ENCODE results near the gene APH1A.
"Not testable (repeated sequence)": the region's sequence is repeated elsewhere in the genome, so short reads cannot be mapped to it uniquely, and the experiment has no call there.

The APH1A gene

DNA sequence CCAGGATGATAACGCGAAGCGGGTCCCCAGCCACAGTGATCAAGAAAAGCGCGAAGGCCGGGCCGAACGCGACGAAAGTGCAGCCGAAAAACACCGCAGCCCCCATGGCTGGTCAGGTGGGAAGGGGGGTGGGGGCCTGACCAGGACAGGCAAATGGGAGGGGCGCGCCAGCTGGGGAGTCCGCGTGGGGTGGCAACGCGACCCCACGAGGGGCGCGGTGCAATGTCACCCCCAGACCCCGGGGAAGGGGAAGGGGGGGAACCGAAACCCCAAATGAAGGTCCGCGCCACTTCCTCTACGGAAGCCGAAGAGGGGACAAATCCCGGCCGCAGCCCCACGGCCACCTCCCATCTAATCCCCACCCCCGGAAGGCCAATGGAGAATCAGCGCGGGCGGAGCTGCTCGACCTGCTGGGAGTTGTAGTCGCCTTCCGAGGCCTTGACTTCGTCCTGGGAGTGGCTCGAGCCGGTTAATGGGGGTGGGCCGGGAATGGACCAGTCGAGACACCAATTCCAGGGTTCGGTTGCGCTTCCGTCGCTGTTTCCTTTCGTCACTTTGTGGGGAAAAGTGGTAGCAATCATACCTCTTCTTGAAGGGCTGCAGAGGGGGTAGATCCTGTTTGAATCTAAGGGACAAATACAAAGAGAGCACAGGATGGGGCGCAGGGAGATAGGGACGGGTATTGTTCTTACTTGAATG is at the start of gene APH1A:
APH1A (minus strand) TSS at position 312 of the 699 bp plus-strand sequence; CDS start at position 106, 206 bp downstream.
- DNase-seq (ENCODE audit: low read depth in 2 of 2): peak; percentile 89 to 90

DNA sequence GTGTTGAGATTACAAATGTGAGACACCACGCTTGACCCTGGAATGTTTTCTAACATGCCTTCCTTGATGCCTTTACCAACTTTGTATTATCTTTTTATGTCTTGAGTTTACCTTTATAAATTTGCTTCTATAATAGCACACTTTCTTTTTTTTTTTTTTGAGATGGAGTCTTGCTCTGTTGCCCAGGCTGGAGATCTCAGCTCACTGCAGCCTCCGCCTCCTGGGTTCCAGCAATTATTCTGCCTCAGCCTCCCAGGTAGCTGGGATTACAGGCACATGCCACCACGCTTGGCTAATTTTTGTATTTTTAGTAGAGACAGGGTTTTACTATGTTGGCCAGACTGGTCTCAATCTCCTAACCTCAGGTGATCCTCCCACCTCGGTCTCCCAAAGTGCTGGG is 45.9 kb upstream of the APH1A start:
- not testable (repeated sequence) for DNase-seq (ENCODE audit: low read depth in 2 of 2)

DNA sequence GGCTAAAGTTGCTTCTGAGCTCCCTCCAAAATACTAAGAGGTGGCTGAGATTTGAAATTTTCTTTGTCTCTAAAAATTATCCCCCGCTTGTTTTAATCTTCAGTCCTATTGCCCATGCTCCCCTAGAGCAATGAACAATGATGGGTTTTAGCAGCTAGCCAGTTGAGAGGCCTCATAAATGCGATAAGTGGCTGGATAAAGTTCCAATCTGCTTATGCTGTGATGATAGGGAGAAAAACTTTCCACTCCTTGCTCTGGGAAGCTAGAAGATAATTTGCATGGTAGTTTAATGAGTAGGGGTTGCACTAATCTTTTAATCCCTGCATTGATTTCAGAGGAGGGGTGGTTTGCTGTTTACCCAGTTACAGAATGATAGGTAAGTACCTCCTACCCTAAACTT is 42.9 kb upstream of the APH1A start:
- no peak for DNase-seq (ENCODE audit: low read depth in 2 of 2)

DNA sequence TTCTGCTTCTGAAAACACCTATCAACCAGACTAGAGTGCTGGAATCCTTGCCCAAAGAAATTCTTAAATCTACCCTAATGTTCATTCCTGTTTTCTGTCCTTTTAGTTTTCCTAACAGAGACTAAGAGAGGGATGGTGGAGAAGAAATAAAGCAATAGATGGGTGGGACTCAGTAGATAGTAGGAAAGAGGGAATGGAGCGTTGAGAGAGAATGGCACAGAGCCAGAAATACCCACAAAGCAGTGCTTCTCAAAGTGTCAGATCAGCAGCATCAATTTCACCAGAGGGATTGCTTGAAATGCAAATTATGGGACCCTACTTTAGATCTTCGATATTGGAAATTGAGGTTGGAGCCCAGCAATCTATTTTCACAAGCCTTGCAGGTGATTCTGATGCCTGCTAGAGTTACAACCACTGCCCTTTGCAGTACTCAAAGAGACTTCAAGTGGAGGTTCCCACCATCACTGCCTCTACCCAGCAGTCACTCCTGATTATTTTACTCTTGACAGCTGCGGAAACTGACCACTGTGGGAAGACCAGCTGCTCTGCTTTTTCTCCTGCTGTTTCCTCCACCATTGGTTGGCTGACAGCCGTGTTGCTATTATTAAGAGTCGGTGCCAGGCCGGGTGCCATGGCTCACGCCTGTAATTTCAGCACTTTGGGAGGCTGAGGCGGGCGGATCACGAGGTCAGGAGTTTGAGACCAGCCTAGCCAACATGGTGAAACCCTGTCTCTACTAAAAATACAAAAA is 41.1 kb upstream of the APH1A start:
- no peak for DNase-seq (ENCODE audit: low read depth in 2 of 2)

DNA sequence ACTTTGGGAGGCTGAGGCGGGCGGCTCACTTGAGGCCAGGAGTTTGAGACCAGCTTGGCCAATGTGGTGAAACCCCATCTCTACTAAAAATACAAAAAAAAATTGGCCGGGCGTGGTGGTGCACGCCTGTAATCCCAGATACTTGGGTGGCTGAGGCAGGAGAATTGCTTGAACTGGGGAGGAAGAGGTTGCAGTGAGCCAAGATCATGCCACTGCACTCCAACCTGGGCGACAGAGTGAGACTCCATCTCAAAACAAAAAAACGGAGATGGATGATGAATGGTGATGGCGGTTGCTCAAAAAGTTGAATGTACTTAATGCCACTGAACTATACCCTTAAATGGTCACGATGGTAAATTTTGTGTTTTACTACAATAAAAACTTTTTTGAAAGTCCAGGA is 39.8 kb upstream of the APH1A start:
- not testable (repeated sequence) for DNase-seq (ENCODE audit: low read depth in 2 of 2)

DNA sequence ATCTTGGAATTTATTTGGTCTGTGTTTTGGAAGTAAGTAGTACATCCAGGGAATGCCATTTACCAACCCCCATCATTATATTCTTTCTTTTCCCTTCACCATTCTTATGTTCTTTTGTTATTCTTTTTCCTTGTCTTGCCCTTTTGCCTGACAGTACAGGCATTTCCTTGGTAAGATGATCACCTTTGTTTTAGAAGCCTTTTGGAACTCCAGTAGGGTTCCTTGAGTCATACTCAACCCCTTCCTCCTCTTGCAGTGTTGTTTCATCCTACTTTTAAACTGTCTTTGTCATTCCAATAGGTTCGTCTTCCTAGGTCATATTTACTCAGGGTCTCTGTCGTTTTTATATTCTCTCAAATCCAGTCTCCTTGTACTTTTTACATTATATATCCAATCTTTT is 34.1 kb upstream of the APH1A start:
- DNase-seq (ENCODE audit: low read depth in 2 of 2): no peak

DNA sequence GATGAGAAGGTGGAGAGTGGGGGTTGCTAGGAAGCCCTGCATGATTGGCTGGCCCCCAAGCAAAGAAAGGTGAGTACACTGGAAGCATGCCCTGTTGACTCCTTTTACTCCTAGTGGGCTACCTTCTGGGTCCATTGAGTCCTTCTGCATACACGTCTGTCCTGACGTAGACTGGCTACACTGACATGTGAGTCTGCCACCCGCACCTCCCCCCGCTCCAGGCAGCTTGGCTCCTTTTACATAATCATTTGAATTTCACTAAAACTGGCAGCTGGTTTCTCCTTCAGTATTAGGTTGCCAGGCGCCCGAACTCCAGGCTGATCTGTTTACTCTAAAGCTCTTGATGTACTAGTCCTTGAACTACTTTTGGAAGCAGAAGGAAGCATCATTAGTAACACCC is 33.5 kb upstream of the APH1A start:
- DNase-seq (ENCODE audit: low read depth in 2 of 2): no peak

DNA sequence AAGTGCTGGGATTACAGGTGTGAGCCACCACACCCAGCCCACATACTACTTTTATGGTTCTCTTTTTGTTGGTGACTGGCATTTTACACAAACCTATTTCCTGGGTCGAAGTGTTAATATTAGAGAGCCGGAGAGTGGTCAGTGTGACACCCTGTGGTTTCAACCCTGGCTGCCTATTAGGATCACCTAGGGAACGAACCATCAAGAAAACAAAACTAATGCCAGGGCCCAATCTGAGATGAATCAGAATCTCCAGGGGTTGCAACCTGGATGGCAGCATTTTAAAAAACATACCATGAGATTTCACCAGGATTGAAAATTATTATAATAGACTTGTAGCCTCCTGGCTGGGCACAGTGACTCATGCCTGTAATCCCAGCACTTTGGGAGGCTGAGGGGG is 30.9 kb upstream of the APH1A start:
- DNase-seq (ENCODE audit: low read depth in 2 of 2): no peak

DNA sequence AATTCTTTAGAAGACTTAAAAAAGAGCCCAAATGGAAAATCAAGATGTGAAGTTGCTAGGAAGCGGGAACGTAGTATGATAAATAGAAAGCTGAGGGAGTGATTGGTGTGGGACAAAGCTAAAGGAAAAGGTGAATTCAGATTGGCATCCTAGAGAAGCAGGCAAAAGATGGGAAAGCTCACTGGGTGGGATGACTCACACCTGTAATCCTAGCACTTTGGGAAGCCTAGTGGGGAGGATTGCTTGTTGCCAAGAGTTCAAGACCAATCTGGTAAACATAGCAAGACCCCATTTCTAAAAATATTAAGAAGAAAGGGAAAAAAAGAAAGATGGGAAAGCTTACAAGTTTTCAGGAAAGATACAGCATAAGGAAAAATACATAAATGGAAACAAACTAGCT is 26.7 kb upstream of the APH1A start:
- DNase-seq (ENCODE audit: low read depth in 2 of 2): no peak

DNA sequence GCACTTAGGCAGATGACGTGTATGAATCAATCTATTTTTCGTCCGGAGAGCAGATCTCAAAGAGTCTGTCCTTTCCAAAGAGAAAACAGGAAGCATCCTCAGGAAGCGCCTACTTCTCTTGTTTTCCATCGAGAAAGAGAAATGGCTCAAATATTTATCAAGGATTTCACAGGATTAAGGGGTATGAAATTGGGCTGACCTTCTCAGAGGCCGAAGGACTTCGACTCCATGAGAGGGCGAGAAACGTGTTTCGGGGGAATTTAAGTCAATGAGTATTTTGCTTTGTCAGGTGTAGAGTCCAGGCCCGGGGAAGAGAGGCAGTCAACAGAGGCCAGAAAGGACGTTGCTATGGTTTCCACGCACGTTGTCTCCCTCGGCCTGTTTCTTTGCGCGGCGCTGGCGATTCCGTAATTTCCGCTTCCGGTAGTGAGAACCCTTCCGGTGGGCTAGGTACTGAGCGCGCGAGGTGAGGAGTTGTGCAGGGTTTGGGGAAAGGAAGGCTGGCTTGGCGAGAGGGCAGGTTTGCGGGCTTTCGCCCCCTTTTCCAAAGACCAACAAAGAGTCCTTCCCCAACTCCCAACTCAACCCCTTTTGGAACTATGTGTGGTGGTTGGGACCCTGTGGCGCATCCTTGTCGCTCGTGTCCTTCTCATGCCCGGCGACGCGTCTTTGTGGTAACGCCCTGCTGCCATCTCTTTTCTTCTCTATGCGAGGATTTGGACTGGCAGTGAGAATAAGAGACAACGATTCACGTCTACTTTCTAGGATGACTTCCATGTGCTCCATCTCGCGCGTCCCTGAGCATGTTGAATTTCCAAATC is 24.8 kb upstream of the APH1A start, which contains the start of gene MRPS21:
MRPS21 (plus strand) TSS at position 429 of the 821 bp plus-strand sequence. CDS start 506 bp downstream, outside the sequence.
- peak; percentile 78 to 80 for DNase-seq (ENCODE audit: low read depth in 2 of 2)

DNA sequence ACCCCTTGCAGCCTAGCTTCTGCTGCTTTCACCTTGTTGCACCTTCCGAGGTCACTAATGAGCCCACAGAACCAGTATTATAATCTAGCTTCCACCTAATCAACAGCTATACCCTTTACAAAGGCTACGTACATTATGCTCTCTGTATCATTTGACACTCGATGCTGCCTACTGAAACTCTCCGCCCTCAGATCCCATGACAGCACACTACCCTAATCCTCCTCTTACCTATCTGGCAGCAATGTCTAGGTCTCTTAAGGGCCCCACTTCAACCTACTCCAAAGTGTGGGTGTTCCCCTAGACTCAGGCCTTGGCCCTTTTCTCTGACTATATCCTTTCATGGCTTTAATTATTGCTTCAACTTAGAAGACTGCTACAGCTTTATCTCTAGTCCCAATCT is 20.0 kb upstream of the APH1A start:
- DNase-seq (ENCODE audit: low read depth in 2 of 2): no peak

DNA sequence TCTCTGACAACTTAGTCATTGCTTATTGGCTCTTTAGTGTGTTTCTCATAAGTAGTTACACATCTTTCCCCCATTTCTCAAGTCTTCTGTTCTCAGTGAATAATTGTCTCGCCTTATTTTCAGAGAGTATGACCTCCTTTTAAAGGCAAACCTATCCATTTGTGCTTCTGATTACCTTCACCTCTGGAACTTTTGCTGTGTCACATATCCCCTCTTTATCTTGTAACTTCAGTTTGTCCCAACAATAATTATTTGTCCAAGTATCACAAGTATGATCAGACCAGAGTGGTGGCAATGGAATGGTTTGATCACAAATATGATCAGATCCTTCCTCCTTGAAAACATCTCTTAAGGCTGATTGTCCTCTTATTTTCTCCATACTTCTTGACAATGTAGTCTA is 19.6 kb upstream of the APH1A start:
- DNase-seq (ENCODE audit: low read depth in 2 of 2): no peak

DNA sequence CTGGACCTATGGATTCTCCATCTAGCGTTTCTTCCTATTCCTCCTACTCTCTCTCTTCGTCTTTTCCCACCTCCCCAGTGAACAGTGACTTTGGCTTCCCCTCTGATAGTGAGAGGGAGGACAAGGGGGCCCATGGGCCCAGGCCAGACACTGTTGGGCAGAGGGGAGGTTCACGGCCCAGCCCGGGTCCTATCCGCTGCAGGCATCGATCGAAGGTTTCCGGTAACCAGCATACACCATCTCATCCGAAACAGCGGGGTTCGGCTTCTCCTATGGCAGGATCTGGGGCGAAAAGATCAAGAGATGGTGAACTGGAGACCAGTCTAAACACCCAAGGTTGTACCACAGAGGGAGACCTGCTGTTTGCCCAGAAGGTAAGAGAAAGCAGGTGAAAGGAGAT is 14.4 kb upstream of the APH1A start:
- DNase-seq (ENCODE audit: low read depth in 2 of 2): no peak

DNA sequence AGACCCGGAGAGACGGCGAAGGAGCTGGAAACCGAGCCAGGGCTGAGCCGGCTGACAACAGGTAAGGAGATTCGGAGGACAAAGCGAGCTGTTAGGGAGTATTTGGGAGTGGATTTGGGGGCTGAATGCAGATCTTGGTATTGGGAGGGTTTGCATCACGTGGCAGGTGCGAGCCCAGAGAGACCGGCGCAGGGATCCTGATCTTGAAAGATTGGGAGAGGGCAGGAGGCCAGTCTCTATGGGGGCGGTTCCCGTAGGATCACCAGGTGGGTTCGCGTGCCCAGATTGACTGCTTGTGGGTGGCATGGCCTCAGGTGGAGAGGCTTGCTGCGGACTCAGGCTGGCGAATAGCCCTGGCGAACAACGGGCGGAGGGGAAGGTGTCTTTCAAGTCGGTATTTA is 13.7 kb upstream of the APH1A start:
- peak in 1 of 2 donors; percentile 3 for DNase-seq (ENCODE audit: low read depth in 2 of 2)

DNA sequence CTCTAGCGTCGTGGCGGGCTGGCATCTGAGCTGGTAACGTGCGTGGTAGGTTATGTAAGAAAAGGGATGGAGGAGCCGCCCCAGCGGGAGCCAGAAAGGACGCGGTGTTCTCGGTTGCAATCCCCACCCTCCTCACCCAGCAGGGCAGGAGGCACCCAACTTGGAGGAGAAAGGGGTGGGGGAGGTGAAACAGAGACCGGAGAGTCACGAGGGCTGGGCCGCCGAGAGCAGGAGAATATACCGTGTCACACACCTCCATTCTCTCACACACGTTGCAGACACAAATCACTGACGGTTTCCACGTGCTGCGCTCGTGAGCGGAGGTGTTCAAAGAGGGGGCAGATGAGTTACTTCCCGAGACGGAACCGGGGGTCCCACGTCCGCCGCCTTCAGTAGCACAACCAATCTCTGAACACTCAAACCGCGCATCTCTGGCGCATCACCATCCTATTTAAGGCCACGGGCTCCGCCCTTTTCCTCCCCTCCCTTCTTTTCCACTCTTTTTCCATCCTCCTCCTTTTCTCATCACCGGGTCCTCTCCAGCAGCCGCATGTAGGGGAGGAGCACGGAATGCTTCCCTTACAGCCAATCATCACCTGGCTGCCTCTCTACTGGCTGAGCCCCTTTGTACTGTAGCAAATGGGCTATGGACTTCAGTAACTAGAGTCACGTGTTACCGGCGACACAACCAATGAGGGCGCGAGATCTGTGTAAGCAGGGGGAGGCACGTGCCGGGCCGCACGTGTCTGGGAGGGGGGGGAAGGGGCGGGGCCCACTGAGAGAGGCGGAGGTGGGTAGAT is 13.1 kb upstream of the APH1A start, which contains the start of gene CIART:
CIART (plus strand) TSS at position 797 of the 800 bp plus-strand sequence. CDS start 714 bp downstream, outside the sequence.
- peak; percentile 77 to 87 for DNase-seq (ENCODE audit: low read depth in 2 of 2)

DNA sequence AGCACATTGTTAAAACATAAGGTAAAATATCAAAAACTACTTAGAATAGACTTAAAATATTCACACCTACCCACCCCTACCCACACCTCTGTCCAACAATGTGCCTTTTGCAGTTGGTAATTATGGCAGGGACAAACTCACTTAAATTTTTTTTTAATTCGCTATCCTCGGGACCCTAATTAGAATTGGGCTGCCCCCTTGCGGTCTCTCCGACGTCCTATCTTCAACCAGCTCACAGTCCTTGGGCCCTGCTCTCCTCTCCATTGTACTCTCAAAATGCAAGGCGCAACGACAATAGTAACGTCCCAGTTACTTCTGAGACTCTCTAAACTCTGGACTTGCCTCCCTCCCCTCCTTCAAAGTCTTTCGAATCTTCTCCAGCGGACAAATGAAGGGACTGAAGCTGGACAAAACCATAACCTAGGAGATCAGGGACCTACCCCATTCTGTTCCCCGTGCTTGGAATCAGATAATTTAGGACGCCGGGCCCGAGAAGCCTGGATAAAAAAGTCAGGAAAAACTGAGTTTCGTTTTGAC is 12.5 kb upstream of the APH1A start:
- peak; percentile 37 to 48 for DNase-seq (ENCODE audit: low read depth in 2 of 2)

DNA sequence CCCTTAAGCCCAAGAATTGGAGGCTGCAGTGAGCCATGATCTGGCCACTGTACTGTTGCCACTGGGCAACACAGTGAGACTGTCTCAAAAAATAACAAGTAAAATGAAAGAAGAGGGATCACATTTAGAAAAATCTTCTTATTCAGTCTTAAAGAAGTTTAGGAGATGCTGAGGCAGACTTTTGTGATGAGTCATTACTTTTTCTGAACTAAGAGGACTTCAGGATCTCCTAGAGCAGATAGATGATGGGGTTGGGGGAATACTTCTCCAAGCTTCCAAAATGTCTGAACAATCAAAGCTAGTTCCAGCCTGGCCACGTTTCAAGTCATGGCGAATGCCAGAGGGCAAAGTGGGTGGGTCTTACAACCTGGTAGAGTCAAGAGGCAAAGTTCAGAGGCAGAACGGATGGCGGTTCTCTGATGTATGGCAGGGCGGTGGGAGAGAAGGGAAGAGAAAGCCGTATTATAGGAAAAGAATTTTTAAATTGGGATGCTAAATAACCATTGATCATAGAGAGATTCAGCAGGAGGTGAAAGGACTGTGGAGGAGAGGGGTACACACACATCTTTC is 11.4 kb upstream of the APH1A start:
- DNase-seq (ENCODE audit: low read depth in 2 of 2): no peak

DNA sequence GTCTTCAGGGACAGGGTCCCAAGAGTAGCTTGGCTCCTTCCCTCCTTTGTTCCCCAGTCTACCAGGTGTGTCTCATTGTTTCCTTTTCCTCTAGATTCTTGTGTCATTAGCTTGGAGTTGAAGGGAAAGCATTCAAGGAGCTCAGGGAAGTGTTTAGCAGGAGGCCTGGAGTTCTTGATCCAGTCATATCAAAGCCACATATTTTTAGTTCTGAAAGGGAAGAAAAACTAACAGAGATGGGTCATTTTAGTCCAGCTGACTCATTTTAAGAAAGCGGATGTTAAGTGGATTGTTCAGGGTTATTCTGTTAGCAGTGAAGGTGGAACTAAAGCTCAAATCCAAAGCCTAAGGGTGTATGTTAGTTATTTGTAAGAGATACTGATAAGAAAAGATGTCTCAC is 4.5 kb upstream of the APH1A start:
- no peak for DNase-seq (ENCODE audit: low read depth in 2 of 2)

DNA sequence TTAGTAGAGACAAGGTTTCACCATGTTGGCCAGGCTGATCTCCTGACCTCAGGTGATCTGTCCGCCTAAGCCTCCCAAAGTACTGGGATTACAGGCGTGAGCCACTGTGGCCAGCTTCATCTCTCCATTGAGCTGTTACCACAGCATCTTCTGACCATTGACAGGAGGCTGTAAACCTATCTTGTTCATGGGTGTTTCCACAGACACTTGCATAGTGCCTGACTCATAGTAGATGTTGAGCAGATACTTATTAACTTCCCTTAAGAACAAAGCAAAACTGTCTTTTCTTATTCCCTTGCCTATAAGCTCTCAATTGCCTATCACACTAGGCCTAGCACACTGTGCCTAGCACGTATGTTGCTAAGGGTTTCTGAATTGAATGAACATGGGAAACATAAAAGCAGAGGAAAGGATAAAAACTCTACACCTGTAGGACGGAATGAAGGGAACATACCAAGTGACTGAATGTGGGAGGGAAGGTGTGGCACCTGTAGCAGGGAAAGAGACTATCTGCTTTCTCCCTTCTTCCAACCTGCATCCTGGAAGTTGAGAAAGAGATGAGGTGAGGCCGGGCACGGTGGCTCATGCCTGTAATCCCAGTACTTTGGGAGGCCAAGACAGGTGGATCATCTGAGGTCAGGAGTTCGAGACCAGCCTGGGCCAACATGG is 2.6 kb upstream of the APH1A start:
- DNase-seq (ENCODE audit: low read depth in 2 of 2): no peak

DNA sequence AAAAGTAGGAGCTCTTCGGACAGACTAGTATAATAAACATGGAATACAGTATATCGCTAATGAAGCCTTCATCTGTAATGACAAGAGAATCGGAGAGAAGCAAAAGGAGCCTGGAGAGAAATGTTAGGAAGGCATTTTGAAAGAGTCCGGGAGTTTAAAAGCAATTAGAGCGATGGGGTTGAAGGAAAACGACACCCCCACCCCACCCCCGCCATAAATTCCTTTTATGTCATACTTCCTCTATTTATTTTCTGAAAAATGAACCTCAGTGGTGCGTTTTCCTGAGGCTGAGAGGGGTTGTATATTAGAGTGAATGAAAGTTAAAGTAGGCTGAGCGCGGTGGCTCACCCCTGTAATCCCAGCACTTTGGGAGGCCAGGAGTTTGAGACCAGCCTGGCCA is 635 bp upstream of the APH1A start:
- DNase-seq (ENCODE audit: low read depth in 2 of 2): no peak
